Gastrocnemius medialis (tissue), 4 donors: Measurements from ENCODE around the gene ALG14. TPM values are rescaled to one million over a fixed set of nuclear protein-coding genes. Genes with fewer than 3 reads are reported as not detected.

Experiments
- ATAC-seq, 2 donors: fragments of 150-250 bp; one replicate each; pipeline ENCODE4 v1.9.1; 2016
- DNase-seq, 2 donors: peaks; one replicate each; pipeline ENCODE4 v3.0.0-alpha.2; 2019
- H3K27ac ChIP-seq, 4 donors: fragments of 200-600 bp; sonication (generic); 1 replicate in 1 of 4; 2 replicates in 3 of 4; pipeline ENCODE4 v1.5.1; 2016 to 2018; ENCODE audit warnings: mild to moderate bottlenecking in 2 of 4, moderate library complexity in 1 of 4
- H3K27me3 ChIP-seq, 3 donors: fragments of 200-600 bp; sonication (generic) in 2 of 3; 1 replicate in 1 of 3; 2 replicates in 2 of 3; pipeline versions ENCODE4 v1.5.1 to v1.6.0; 2016 to 2019; ENCODE audit warnings: mild to moderate bottlenecking in 1 of 3, moderate library complexity in 1 of 3
- H3K36me3 ChIP-seq, 2 donors: fragments of 200-600 bp; sonication (generic) in 1 of 2; one replicate each; pipeline ENCODE4 v1.5.1; 2017 to 2018
- H3K4me1 ChIP-seq, 2 donors: fragments of 200-600 bp; sonication (generic) in 1 of 2; one replicate each; pipeline ENCODE4 v1.5.1; 2016 to 2017; ENCODE audit warnings: mild to moderate bottlenecking in 2 of 2
- H3K4me3 ChIP-seq, 4 donors: fragments of 200-600 bp; sonication (generic) in 3 of 4; 1 replicate in 1 of 4; 2 replicates in 3 of 4; pipeline ENCODE4 v1.5.1; 2016 to 2019; ENCODE audit warnings: mild to moderate bottlenecking in 2 of 4
- H3K9me3 ChIP-seq, 3 donors: fragments of 200-600 bp; sonication (generic) in 2 of 3; 1 replicate in 1 of 3; 2 replicates in 2 of 3; pipeline ENCODE4 v1.5.1; 2016 to 2019
- POLR2A ChIP-seq, 2 donors: fragments of 450-650 bp; IDR thresholded peaks; one replicate each; pipeline ENCODE4 v1.6.1; 2017; ENCODE audit warnings: antibody characterized with exemption in 2 of 2, mild to moderate bottlenecking in 2 of 2, moderate library complexity in 2 of 2
- in situ Hi-C, 4 donors: fragments of 200-750 bp; cut with MboI; loops; one replicate each; pipeline versions ENCODE4 v1.15.0 to v1.8.0; 2017; ENCODE audit warnings: low sequenced_read_pairs in 4 of 4
- intact Hi-C: fragments of 100-400 bp; cut with DNase I; formaldehyde crosslinking; loops from one replicate; pipeline ENCODE4 v1.15.1; 2023; ENCODE audit warnings: low total_unique reads
- total RNA-seq, 4 donors: library from RNA; depleted of rRNA; stranded (reverse); fragments of >200 nt; gene quantifications; one replicate each; pipeline versions ENCODE4 v1.1.0 to v1.2.3, GENCODE V29; 2016
- TF ChIP-seq, protein P1 (sequence below), 5 experiments: fragments of 450-650 bp in 3 of 5; fragments of 200-600 bp in 2 of 5; sonication (generic) in 2 of 5; IDR thresholded peaks in 4 of 5; conservative IDR thresholded peaks in 1 of 5; 1 replicate in 4 of 5; 2 replicates in 1 of 5; pipeline ENCODE4 v1.5.1; 2016 to 2019; ENCODE audit warnings: antibody characterized with exemption in 5 of 5, mild to moderate bottlenecking in 3 of 5, moderate library complexity in 3 of 5

Gene ALG14
- total RNA-seq, 4 donors from 2014 or later, result 0.24 to 0.97 (median 0.77) TPM

DNA sequence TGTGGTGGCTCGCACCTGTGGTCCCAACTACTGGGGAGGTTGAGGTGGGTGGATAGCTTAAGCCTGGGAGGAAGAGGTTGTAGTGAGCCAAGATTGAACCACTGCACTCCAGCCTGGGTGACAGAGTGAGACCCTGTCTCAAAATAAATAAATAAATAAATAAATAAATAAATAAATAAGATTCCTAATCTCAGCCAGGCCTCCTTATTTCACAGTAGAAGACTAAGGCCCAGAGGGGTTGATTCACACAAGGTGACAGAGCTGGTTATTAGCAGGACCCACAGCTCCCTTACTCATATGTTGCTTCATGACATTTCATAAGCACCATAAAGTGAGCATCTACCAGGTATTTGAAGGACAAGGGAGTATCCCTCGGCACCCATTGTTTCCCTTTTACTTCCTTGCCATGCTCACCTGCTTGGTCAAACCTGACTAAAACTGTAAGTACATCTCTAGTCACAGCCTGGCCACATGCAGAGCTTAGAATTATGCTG is 32.7 kb downstream of the ALG14 start:
- H3K9me3 ChIP-seq, result no peaks in the 10 kb centered on the region
- intact Hi-C loops (loop anchor here (5.0 kb wide), 1 partner anchor 518 kb away; no protein-coding TSS in a partner anchor), in situ Hi-C loops (loop anchor here (5.0 to 25.0 kb wide), 4 partner anchors 183 to 553 kb away; no protein-coding TSS in a partner anchor)
- H3K4me3 ChIP-seq, result no peak overlapping the region
- H3K27me3 ChIP-seq, result no peaks in the 10 kb centered on the region
- ATAC-seq, result no peak
- TF ChIP-seq, protein P1, sequence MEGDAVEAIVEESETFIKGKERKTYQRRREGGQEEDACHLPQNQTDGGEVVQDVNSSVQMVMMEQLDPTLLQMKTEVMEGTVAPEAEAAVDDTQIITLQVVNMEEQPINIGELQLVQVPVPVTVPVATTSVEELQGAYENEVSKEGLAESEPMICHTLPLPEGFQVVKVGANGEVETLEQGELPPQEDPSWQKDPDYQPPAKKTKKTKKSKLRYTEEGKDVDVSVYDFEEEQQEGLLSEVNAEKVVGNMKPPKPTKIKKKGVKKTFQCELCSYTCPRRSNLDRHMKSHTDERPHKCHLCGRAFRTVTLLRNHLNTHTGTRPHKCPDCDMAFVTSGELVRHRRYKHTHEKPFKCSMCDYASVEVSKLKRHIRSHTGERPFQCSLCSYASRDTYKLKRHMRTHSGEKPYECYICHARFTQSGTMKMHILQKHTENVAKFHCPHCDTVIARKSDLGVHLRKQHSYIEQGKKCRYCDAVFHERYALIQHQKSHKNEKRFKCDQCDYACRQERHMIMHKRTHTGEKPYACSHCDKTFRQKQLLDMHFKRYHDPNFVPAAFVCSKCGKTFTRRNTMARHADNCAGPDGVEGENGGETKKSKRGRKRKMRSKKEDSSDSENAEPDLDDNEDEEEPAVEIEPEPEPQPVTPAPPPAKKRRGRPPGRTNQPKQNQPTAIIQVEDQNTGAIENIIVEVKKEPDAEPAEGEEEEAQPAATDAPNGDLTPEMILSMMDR (IDR thresholded peaks at IDR 0.05 in 4 of 5, conservative IDR thresholded peaks at IDR 0.05 in 1 of 5), result no peak
- no peak for TF ChIP-seq POLR2A (IDR thresholded peaks at IDR 0.05)
- H3K4me1 ChIP-seq, result peaks cover 0 to 4% of the 10 kb centered on the region in 2 donors
- H3K27ac ChIP-seq, result no peak overlapping the region
- no peak for DNase-seq
- H3K36me3 ChIP-seq, result no peaks in the 10 kb centered on the region

DNA sequence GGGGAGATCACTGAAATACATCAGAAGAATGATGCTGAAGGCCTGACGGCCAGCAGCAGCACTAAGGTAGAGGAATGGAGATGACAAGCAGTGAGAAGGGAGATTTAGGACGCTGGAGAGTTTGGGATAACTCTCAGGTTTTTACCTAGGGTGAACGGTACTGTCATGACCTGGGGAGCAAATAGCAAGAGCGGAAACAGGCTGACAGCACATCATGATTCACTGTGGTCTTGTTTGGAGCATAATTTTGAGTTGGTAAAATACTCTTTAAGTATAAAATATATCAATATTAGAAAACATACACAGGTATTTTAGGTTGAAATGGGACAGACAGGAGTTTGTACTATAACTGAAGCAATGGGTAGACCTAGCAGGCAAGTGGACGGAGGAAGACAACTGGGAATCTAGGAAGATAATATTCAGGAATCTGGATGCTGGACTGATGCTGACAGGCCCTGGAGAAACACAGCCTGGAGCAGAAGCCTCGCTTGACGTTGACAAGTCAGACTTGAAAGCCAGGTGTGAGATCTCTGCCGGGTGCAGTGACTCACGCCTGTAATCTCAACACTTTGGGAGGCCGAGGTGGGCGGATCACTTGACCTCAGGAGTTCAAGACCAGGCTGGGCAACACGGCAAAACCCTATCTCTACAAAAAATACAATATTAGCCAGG is 33.3 kb downstream of the ALG14 start:
- H3K4me3 ChIP-seq, result no peak overlapping the region
- in situ Hi-C loops, result loop anchor here (5.0 to 25.0 kb wide), 4 partner anchors 182 to 552 kb away; no protein-coding TSS in a partner anchor
- H3K36me3 ChIP-seq, result no peaks in the 10 kb centered on the region
- DNase-seq (no peak), ATAC-seq (no peak)
- H3K27ac ChIP-seq, result no peak overlapping the region
- TF ChIP-seq, protein P1 (IDR thresholded peaks at IDR 0.05 in 4 of 5, conservative IDR thresholded peaks at IDR 0.05 in 1 of 5), result no peak
- no peak for TF ChIP-seq POLR2A (IDR thresholded peaks at IDR 0.05)
- no peaks in the 10 kb centered on the region for H3K27me3 ChIP-seq
- no peaks in the 10 kb centered on the region for H3K9me3 ChIP-seq
- H3K4me1 ChIP-seq, result peaks cover 0 to 4% of the 10 kb centered on the region in 2 donors
- intact Hi-C loops, result loop anchor here (5.0 kb wide), 1 partner anchor 517 kb away; no protein-coding TSS in a partner anchor

DNA sequence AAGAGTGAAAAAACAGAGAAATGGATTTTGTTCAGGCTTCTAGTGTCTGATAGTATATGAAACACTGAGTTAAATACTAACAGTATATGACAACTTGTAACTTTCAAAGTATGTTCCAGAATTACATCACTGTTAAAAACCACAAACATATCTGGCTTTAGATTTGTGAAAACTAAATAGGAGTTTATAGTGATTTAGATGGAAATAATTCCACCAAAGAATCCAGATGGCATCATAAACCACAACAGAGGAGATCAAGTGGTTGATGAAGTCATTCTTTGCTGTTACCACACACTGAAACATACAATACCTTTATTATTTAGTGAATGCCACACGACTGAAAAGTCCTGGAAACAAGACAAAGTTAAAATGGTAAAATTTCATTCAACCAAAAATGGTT is 37.2 kb downstream of the ALG14 start:
- intact Hi-C loops, result no loop called here
- no peaks in the 10 kb centered on the region for H3K4me1 ChIP-seq
- no peak for DNase-seq
- H3K27me3 ChIP-seq, result no peaks in the 10 kb centered on the region
- H3K9me3 ChIP-seq, result no peaks in the 10 kb centered on the region
- in situ Hi-C loops, result loop anchor here in 2 of 4 donors (25.0 kb wide), 2 partner anchors 523 to 548 kb away; no protein-coding TSS in a partner anchor
- H3K36me3 ChIP-seq, result no peaks in the 10 kb centered on the region
- H3K4me3 ChIP-seq, result no peak overlapping the region
- no peak overlapping the region for H3K27ac ChIP-seq
- TF ChIP-seq, protein P1 (IDR thresholded peaks at IDR 0.05 in 4 of 5, conservative IDR thresholded peaks at IDR 0.05 in 1 of 5), result no peak
- TF ChIP-seq POLR2A (IDR thresholded peaks at IDR 0.05), result no peak
- no peak for ATAC-seq

DNA sequence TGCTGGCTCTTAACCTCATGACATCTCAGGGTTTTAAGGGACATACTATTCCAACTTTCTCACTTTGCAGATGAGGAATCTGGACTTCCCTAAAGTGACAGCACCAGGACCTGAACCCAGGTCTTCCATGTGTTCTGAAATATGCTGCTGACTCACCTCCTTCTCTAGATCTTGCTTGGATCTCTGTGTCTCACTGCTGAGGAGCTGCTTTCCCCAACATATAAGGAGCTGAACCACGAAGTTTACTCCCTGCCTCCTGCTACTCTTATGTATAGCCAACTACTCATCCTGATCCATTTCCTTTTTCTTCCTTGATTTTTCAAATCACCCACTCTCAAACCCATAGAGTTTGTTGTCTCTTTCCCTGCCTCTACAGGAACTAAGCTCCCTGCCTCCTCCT is 38.2 kb downstream of the ALG14 start:
- in situ Hi-C loops (loop anchor here in 2 of 4 donors (25.0 kb wide), 2 partner anchors 522 to 547 kb away; no protein-coding TSS in a partner anchor), intact Hi-C loops (no loop called here)
- DNase-seq (no peak), ATAC-seq (no peak)
- no peak for TF ChIP-seq POLR2A (IDR thresholded peaks at IDR 0.05)
- TF ChIP-seq, protein P1 (IDR thresholded peaks at IDR 0.05 in 4 of 5, conservative IDR thresholded peaks at IDR 0.05 in 1 of 5), result no peak
- H3K27me3 ChIP-seq, result no peaks in the 10 kb centered on the region
- no peaks in the 10 kb centered on the region for H3K36me3 ChIP-seq
- no peak overlapping the region for H3K4me3 ChIP-seq
- no peaks in the 10 kb centered on the region for H3K4me1 ChIP-seq
- no peak overlapping the region for H3K27ac ChIP-seq
- H3K9me3 ChIP-seq, result no peaks in the 10 kb centered on the region
